ENCODE results near the gene SYNE3.

DNA sequence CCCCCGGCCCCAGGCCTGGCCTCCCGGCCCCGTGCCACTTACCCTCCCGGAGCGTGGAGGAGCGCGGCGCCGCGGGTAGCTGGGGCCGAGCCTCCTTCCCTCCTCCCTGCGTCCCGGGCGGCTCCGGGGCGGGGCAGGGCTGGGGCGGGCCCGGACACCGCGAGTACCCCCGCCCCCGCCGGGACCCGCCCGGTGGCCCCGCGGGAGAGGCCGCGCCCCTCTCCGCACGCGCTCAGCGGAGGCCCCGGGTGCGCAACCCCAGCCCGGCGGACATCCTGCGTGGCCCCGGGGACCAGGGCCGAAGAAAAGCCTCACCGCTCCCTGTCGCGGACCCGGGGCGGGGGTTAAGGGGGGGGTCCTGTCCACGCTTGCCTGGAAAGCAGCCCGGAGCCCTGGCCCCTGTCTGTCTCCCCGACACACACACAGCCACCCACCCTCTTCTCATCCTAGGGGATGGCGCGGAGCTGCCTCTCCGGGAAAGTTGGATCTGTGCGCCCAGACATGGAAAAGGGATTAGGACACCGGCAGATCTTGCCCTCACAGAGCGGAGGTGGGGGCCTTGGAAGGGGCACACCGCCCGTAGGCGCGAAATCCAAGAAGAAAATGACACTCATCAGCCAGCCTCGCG is at the start of gene SYNE3:
- TF ChIP-seq YY1 (IDR thresholded peaks at IDR 0.05; ENCODE audit: insufficient read depth, insufficient read length) (no peak), ZNF274 (IDR thresholded peaks at IDR 0.05; ENCODE audit: low read depth, low read length) (no peak)
